WERI-Rb-1 (cell line): ENCODE results near the gene YES1.

ENCODE experiments used
- DNase-seq: peaks from one replicate; pipeline ENCODE4 v3.0.0-alpha.2; 2020
- H3K27ac ChIP-seq: fragments of 250-450 bp; sonication (Bioruptor Pico); 2 replicates; pipeline ENCODE4 v1.5.1; 2020; ENCODE audit warnings: mild to moderate bottlenecking, moderate library complexity
- H3K27me3 ChIP-seq: fragments of 250-450 bp; sonication (Bioruptor Pico); 2 replicates; pipeline ENCODE4 v1.5.1; 2021; ENCODE audit warnings: mild to moderate bottlenecking, low read depth, moderate library complexity; ENCODE audit not compliant: insufficient read depth, severe bottlenecking
- H3K36me3 ChIP-seq: fragments of 250-450 bp; sonication (Bioruptor Pico); 2 replicates; pipeline ENCODE4 v1.5.1; 2020; ENCODE audit warnings: mild to moderate bottlenecking, moderate library complexity
- H3K4me3 ChIP-seq: 2 replicates; pipeline ENCODE4 v1.5.1; 2011; ENCODE audit warnings: low read depth, mild to moderate bottlenecking, control low read depth, low read length
- H3K9me3 ChIP-seq: fragments of 250-450 bp; sonication (Bioruptor Pico); 2 replicates; pipeline ENCODE4 v1.5.1; 2021; ENCODE audit warnings: mild to moderate bottlenecking, moderate library complexity; ENCODE audit not compliant: severe bottlenecking
- TF ChIP-seq, protein P1 (sequence below): IDR thresholded peaks from 2 replicates; pipeline ENCODE4 v1.5.1; 2011; ENCODE audit warnings: low read depth, mild to moderate bottlenecking, control low read depth, inconsistent platforms, low read length

YES1 gene

DNA sequence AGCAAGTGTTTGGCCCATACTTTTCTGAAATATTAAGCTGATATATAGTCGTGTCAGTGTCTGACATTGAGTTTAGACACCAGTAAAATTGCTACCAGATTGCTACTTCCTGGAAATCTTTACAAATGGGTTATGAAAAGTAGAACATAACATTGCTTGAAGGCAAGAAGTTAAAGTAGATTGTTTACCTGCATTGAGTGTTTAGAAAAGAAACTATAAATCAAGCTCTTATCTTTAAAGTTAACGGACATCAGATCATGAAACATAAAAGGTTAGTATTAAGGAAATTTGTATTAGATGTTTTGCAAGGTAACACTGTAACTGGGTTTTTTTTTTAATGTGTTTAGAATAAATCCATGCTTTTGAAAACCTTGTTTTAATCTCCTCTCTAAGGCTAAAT lies 4.8 kb upstream of the YES1 start:
- DNase-seq: no peak
- H3K27me3 ChIP-seq: no peaks in the 10 kb centered on the region
- H3K36me3 ChIP-seq: no peaks in the 10 kb centered on the region
- TF ChIP-seq, protein P1, sequence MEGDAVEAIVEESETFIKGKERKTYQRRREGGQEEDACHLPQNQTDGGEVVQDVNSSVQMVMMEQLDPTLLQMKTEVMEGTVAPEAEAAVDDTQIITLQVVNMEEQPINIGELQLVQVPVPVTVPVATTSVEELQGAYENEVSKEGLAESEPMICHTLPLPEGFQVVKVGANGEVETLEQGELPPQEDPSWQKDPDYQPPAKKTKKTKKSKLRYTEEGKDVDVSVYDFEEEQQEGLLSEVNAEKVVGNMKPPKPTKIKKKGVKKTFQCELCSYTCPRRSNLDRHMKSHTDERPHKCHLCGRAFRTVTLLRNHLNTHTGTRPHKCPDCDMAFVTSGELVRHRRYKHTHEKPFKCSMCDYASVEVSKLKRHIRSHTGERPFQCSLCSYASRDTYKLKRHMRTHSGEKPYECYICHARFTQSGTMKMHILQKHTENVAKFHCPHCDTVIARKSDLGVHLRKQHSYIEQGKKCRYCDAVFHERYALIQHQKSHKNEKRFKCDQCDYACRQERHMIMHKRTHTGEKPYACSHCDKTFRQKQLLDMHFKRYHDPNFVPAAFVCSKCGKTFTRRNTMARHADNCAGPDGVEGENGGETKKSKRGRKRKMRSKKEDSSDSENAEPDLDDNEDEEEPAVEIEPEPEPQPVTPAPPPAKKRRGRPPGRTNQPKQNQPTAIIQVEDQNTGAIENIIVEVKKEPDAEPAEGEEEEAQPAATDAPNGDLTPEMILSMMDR: no peak
- no peaks in the 10 kb centered on the region for H3K9me3 ChIP-seq
- H3K4me3 ChIP-seq: no peak overlapping the region
- no peak overlapping the region for H3K27ac ChIP-seq

DNA sequence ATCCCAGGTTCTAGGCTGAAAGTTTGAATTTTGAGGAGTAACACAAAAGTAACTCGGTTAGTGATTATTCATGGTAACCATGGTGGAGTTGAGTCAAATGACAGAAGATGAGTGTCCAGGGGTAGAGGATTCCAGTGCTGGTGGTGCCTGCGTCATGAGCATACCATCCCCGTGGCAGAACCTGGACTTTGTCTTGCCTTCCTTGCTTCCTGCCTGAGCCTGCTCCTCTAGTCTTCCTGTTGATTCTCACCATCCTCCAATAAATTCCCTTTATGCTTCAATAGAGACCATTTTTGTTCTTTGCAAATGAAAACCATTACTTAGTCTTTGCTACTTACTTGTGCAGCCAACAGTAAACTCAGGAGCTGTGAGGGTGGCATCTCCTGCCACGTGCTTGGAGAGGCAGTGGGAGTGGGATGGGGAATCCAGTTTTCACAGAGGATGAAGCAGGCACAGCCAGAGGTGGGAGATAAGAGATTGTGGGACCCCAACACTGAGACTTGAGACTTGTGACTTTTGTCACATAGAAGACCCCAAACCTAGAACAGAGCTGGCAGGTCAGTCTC lies 4.1 kb upstream of the YES1 start:
- Histone ChIP-seq H3K27ac (no peak overlapping the region), H3K4me3 (no peak overlapping the region), H3K9me3 (no peaks in the 10 kb centered on the region), H3K27me3 (no peaks in the 10 kb centered on the region), H3K36me3 (no peaks in the 10 kb centered on the region)
- TF ChIP-seq, protein P1: no peak
- DNase-seq: no peak

DNA sequence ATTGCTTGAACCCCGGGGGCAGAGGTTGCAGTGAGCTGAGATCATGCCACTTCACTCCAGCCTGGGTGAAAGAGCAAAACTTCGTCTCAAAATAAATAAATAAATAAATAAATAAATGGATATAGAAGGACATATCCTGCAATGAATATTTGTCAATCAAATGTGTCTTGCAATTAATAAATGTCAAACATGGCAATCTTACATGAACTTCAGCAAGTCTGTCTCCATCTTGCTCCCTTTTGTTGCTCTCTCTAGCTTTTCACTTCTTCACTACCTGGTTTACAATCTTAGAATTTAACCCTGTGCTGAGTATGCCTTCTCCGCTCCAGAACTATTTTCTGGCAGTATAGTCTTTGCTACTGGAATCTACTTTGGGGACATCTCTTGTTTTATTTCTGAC lies 3.3 kb upstream of the YES1 start:
- TF ChIP-seq, protein P1: no peak
- Histone ChIP-seq H3K27ac (no peak overlapping the region), H3K4me3 (no peak overlapping the region), H3K9me3 (no peaks in the 10 kb centered on the region), H3K27me3 (no peaks in the 10 kb centered on the region), H3K36me3 (no peaks in the 10 kb centered on the region)
- no peak for DNase-seq

DNA sequence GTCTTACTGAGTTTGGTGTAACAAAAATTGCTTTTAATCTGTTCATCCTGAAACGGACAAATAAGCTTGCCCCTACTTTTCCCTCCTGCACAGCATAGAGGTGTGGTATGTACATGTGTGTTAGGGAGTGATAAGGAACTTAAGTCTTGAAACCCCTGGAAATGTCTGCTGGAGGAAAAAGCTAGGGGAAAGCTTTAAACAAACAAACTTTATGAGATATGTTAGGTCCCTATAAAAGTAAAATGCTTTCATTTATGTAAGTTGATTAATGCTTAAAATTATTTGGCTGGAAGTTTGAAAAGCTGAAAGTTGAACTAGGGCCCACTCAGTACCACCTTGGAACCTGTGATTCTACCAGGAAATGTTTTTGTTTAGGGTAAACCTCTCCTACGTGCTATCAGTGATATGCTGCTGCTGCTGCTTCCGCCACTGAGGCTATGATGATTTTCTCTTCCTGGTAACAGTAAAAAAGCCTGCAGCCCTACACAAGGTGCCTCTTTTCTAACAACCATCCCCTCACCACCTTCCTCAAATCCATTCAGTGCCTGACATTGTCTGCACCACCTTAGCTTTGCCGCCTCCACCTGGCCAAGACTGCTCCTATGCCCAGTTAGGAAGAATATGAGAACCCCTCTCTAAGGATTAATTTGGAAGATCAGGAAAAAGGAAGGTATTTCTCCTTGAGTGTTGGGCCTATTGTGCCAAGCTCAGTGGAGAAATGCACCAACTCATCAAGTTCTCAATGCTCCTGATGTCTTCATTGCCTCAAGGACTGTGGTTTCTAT lies 2.5 kb upstream of the YES1 start:
- Histone ChIP-seq H3K9me3 (no peaks in the 10 kb centered on the region), H3K27ac (no peak overlapping the region), H3K4me3 (no peak overlapping the region), H3K27me3 (no peaks in the 10 kb centered on the region), H3K36me3 (no peaks in the 10 kb centered on the region)
- no peak for DNase-seq
- TF ChIP-seq, protein P1: no peak

DNA sequence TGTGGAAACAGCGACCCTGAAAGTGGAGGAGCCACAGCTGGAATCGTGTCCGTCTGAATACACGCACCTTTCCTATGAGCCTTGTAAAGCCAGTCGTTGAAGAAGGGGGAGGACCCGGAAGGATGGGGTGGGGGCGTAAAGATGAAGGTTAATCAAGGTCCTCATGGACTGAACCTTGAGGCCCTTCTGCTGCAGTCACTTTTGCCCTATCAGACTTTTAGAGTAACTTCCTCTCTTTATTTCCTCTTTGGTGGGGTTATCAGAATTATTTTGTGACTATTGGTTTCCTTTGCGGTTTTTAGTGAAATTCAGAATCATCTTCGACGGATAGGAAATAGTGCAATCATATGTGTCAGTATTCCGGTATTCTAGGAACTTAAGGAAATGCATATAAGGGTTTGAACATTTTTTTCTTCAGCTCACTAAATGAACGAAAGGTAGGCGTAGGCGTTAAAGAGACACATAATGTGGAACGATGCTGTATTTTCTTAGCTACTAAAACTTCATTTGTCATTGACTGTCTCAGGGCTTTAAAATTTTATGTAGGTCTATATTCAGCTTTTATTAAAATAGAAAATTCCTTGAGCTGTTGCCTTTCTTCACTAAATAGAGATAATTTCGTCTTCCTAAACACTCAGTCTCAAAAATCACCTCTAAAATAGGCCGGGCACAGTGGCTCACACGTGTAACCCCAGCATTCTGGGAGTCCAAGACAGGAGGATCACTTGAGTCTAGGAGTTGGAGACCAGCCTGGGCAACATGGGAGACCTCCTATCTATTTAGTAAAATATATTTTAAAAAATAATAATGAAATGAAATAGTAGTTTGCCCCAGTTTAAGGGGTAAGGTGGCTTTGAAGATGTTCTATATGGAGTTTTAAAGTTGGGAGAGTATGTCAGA lies 1.4 kb upstream of the YES1 start:
- no peak for DNase-seq
- H3K27ac ChIP-seq: peak overlapping the region; percentile 90
- no peaks in the 10 kb centered on the region for H3K27me3 ChIP-seq

More for the DNA sequence above, 1.4 kb upstream of the YES1 start:
- no peaks in the 10 kb centered on the region for H3K36me3 ChIP-seq
- TF ChIP-seq, protein P1: no peak
- H3K4me3 ChIP-seq: peak overlapping the region; percentile 99
- no peaks in the 10 kb centered on the region for H3K9me3 ChIP-seq
